CD8-positive, alpha-beta memory T cell (primary cell): ENCODE measurements around the gene TTC28. TPM values are rescaled to one million over a fixed set of nuclear protein-coding genes. Genes with fewer than 3 reads are reported as not detected.
"Not testable (repeated sequence)": the region's sequence is repeated elsewhere in the genome, so short reads cannot be mapped to it uniquely, and the experiment has no call there.

Experiments used
- CTCF ChIA-PET: fragments of 350-600 bp; sonication (Branson Sonifier 250); formaldehyde crosslinking; loops from one replicate; lab custom pipeline; 2021; ENCODE audit warnings: antibody characterized with exemption; lab: Charles Lee
- POLR2A ChIA-PET: fragments of 350-600 bp; sonication (Branson Sonifier 250); formaldehyde crosslinking; loops from one replicate; lab custom pipeline; 2021; ENCODE audit warnings: antibody characterized with exemption; lab: Charles Lee
- DNase-seq, 5 donors: peaks; one replicate each; pipeline versions ENCODE4 v3.0.0 to v3.0.0-alpha.2; 2020 to 2022; ENCODE audit warnings: mixed read lengths in 1 of 5
- H3K27ac ChIP-seq: one replicate; pipeline ENCODE4 v1.7.0; 2013; ENCODE audit warnings: low read depth, mild to moderate bottlenecking, low read length, moderate library complexity
- H3K27me3 ChIP-seq: 2 replicates; pipeline ENCODE4 v1.7.0; 2013; ENCODE audit warnings: low read length, mild to moderate bottlenecking; ENCODE audit not compliant: insufficient read depth, poor library complexity, severe bottlenecking
- H3K36me3 ChIP-seq: 2 replicates; pipeline ENCODE4 v1.7.0; 2013; ENCODE audit warnings: mild to moderate bottlenecking, low read length, moderate library complexity; ENCODE audit not compliant: insufficient read depth
- H3K4me1 ChIP-seq: 2 replicates; pipeline ENCODE4 v1.7.0; 2013; ENCODE audit warnings: mild to moderate bottlenecking, low read length, moderate library complexity; ENCODE audit not compliant: insufficient read depth
- H3K4me3 ChIP-seq: 2 replicates; pipeline ENCODE4 v1.7.0; 2013; ENCODE audit warnings: mild to moderate bottlenecking, low read length
- H3K9me3 ChIP-seq: 2 replicates; pipeline ENCODE4 v1.7.0; 2013; ENCODE audit warnings: mild to moderate bottlenecking, low read length
- H3K27ac Mint-ChIP-seq, 8 donors: one replicate each; pipeline ENCODE4 v1.8.0; 2020 to 2021; ENCODE audit warnings: mixed read lengths in 8 of 8, mild to moderate bottlenecking in 6 of 8, inconsistent platforms in 3 of 8, moderate library complexity in 3 of 8
- H3K27me3 Mint-ChIP-seq, 2 donors: one replicate each; pipeline ENCODE4 v1.8.0; 2020 to 2021; ENCODE audit warnings: mixed read lengths in 2 of 2, mild to moderate bottlenecking in 1 of 2, moderate library complexity in 1 of 2
- H3K36me3 Mint-ChIP-seq, 3 donors: one replicate each; pipeline ENCODE4 v1.8.0; 2020 to 2021; ENCODE audit warnings: mixed read lengths in 3 of 3, inconsistent platforms in 1 of 3, mild to moderate bottlenecking in 1 of 3
- H3K4me1 Mint-ChIP-seq, 3 donors: one replicate each; pipeline ENCODE4 v1.8.0; 2020 to 2021; ENCODE audit warnings: mixed read lengths in 3 of 3, inconsistent platforms in 1 of 3, mild to moderate bottlenecking in 1 of 3
- H3K4me3 Mint-ChIP-seq, 7 donors: one replicate each; pipeline ENCODE4 v1.8.0; 2020 to 2021; ENCODE audit warnings: mixed read lengths in 7 of 7, mild to moderate bottlenecking in 6 of 7, moderate library complexity in 4 of 7, inconsistent platforms in 2 of 7
- H3K9me3 Mint-ChIP-seq, 5 donors: one replicate each; pipeline ENCODE4 v1.8.0; 2020 to 2022; ENCODE audit warnings: mixed read lengths in 5 of 5, mild to moderate bottlenecking in 3 of 5, moderate library complexity in 2 of 5, inconsistent platforms in 1 of 5
- polyA plus RNA-seq: library from polyadenylated mRNA; unstranded; fragments of 300-500 nt; fragmentation: Illumina TruSeq; gene quantifications from one replicate; pipeline ENCODE4 v1.2.3, GENCODE V29; 2021
- total RNA-seq, 2 experiments: library from RNA; stranded (reverse); gene quantifications; one replicate each; pipeline ENCODE4 v1.2.3, GENCODE V29; 2021

Gene TTC28
- total RNA-seq, result under 1 TPM; 0.24 to 0.51 TPM
- polyA plus RNA-seq, result 0.60 TPM

GRCh38 chr22:28679611-28680287 lies at the start of gene TTC28:
Gene TTC28 (minus strand): TSS chr22:28679840. CDS start chr22:28679723, 117 bp downstream.
- H3K36me3 Mint-ChIP-seq, POLR2A ChIA-PET, H3K9me3 Mint-ChIP-seq, H3K27ac ChIP-seq, H3K4me3 ChIP-seq, CTCF ChIA-PET, H3K36me3 ChIP-seq, H3K9me3 ChIP-seq: not testable (repeated sequence)
- DNase-seq, result peak in 4 of 5 donors; percentile 3 to 45 (median 11)
- H3K27ac Mint-ChIP-seq, result peak within 1 kb of the TSS in 2 of 8 donors; percentile 33 to 42
- H3K4me1 Mint-ChIP-seq, result peaks cover 5 to 22% (median 9%) of the 10 kb centered on the region in 3 donors
- Histone ChIP-seq H3K4me1 (peaks cover 11% of the 10 kb centered on the region), H3K27me3 (peaks cover 27% of the 10 kb centered on the region)
- peaks cover 58 to 66% of the 10 kb centered on the region in 2 donors for H3K27me3 Mint-ChIP-seq
- H3K4me3 Mint-ChIP-seq, result peak within 1 kb of the TSS; percentile 74 to 89 (median 84)

GRCh38 chr22:28728621-28729313 lies 49.1 kb upstream of the TTC28 start:
- Mint-ChIP-seq H3K27ac (peak overlapping the region in 2 of 8 donors; percentile 18 to 50), H3K9me3 (no peaks in the 10 kb centered on the region), H3K27me3 (no peaks in the 10 kb centered on the region), H3K36me3 (peaks cover 0 to 12% (median 5%) of the 10 kb centered on the region in 3 donors), H3K4me3 (no peak overlapping the region), H3K4me1 (no peaks in the 10 kb centered on the region)
- H3K36me3 ChIP-seq, result peaks cover 7% of the 10 kb centered on the region
- DNase-seq, result no peak
- no peak overlapping the region for H3K4me3 ChIP-seq
- POLR2A ChIA-PET, result no interaction called here
- no peak overlapping the region for H3K27ac ChIP-seq
- no peaks in the 10 kb centered on the region for H3K27me3 ChIP-seq
- H3K9me3 ChIP-seq, result no peaks in the 10 kb centered on the region
- no peaks in the 10 kb centered on the region for H3K4me1 ChIP-seq
- CTCF ChIA-PET, result no interaction called here

GRCh38 chr22:28728002-28728401 lies 48.4 kb upstream of the TTC28 start:
- Mint-ChIP-seq H3K27me3 (no peaks in the 10 kb centered on the region), H3K4me3 (no peak overlapping the region), H3K9me3 (no peaks in the 10 kb centered on the region), H3K36me3 (peaks cover 0 to 11% (median 3%) of the 10 kb centered on the region in 3 donors), H3K27ac (no peak overlapping the region), H3K4me1 (no peaks in the 10 kb centered on the region)
- DNase-seq, result no peak
- H3K27me3 ChIP-seq, result no peaks in the 10 kb centered on the region
- ChIA-PET CTCF (no interaction called here), POLR2A (no interaction called here)
- no peaks in the 10 kb centered on the region for H3K9me3 ChIP-seq
- no peak overlapping the region for H3K27ac ChIP-seq
- no peak overlapping the region for H3K4me3 ChIP-seq
- peaks cover 7% of the 10 kb centered on the region for H3K36me3 ChIP-seq
- H3K4me1 ChIP-seq, result no peaks in the 10 kb centered on the region

GRCh38 chr22:28718044-28718443 lies 38.4 kb upstream of the TTC28 start:
- H3K4me1 ChIP-seq, result no peaks in the 10 kb centered on the region
- no peak for DNase-seq
- no peak overlapping the region for H3K27ac ChIP-seq
- H3K9me3 ChIP-seq, result no peaks in the 10 kb centered on the region
- H3K4me3 ChIP-seq, result no peak overlapping the region
- Mint-ChIP-seq H3K27me3 (no peaks in the 10 kb centered on the region), H3K4me3 (no peak overlapping the region), H3K36me3 (peaks cover 2 to 10% (median 7%) of the 10 kb centered on the region in 3 donors), H3K9me3 (no peaks in the 10 kb centered on the region), H3K27ac (no peak overlapping the region), H3K4me1 (peaks cover 5 to 16% (median 9%) of the 10 kb centered on the region in 3 donors)
- ChIA-PET POLR2A (no interaction called here), CTCF (no interaction called here)
- no peaks in the 10 kb centered on the region for H3K27me3 ChIP-seq
- no peaks in the 10 kb centered on the region for H3K36me3 ChIP-seq

- CTCF ChIA-PET, result no interaction called here
- no peak for DNase-seq
- Mint-ChIP-seq H3K4me1 (peaks cover 5 to 16% (median 9%) of the 10 kb centered on the region in 3 donors), H3K9me3 (no peaks in the 10 kb centered on the region), H3K4me3 (no peak overlapping the region), H3K27ac (no peak overlapping the region), H3K36me3 (peaks cover 2 to 10% (median 7%) of the 10 kb centered on the region in 3 donors), H3K27me3 (no peaks in the 10 kb centered on the region)
- no peaks in the 10 kb centered on the region for H3K36me3 ChIP-seq
- H3K4me1 ChIP-seq, result no peaks in the 10 kb centered on the region
- H3K27ac ChIP-seq, result no peak overlapping the region
- no peak overlapping the region for H3K4me3 ChIP-seq
- H3K9me3 ChIP-seq, result no peaks in the 10 kb centered on the region
- no peaks in the 10 kb centered on the region for H3K27me3 ChIP-seq
- POLR2A ChIA-PET, result no interaction called here
Measured at GRCh38 chr22:28716686-28717085, 37.0 kb upstream of the TTC28 start.

- Mint-ChIP-seq H3K36me3 (peaks cover 3 to 7% (median 5%) of the 10 kb centered on the region in 3 donors), H3K4me3 (no peak overlapping the region), H3K9me3 (no peaks in the 10 kb centered on the region), H3K4me1 (peaks cover 5 to 16% (median 9%) of the 10 kb centered on the region in 3 donors), H3K27ac (no peak overlapping the region), H3K27me3 (no peaks in the 10 kb centered on the region)
- Histone ChIP-seq H3K36me3 (no peaks in the 10 kb centered on the region), H3K27me3 (no peaks in the 10 kb centered on the region), H3K4me1 (no peaks in the 10 kb centered on the region), H3K27ac (no peak overlapping the region), H3K9me3 (no peaks in the 10 kb centered on the region), H3K4me3 (no peak overlapping the region)
- POLR2A ChIA-PET, result no interaction called here
- no peak for DNase-seq
- CTCF ChIA-PET, result no interaction called here
Measured at GRCh38 chr22:28715611-28716010, 36.0 kb upstream of the TTC28 start.

GRCh38 chr22:28714043-28714628 lies 34.5 kb upstream of the TTC28 start:
- no peaks in the 10 kb centered on the region for H3K36me3 ChIP-seq
- Mint-ChIP-seq H3K4me3 (no peak overlapping the region), H3K9me3 (no peaks in the 10 kb centered on the region), H3K4me1 (peaks cover 5 to 16% (median 9%) of the 10 kb centered on the region in 3 donors), H3K27ac (peak overlapping the region in 1 of 8 donors; percentile 11), H3K27me3 (no peaks in the 10 kb centered on the region), H3K36me3 (peaks cover 3 to 6% (median 4%) of the 10 kb centered on the region in 3 donors)
- no peaks in the 10 kb centered on the region for H3K9me3 ChIP-seq
- CTCF ChIA-PET, result no interaction called here
- DNase-seq, result no peak
- H3K27ac ChIP-seq, result no peak overlapping the region
- H3K4me3 ChIP-seq, result no peak overlapping the region
- H3K27me3 ChIP-seq, result no peaks in the 10 kb centered on the region
- POLR2A ChIA-PET, result no interaction called here
- H3K4me1 ChIP-seq, result no peaks in the 10 kb centered on the region
